ENCODE results near the gene ACOT13. TPM values are rescaled to one million over a fixed set of nuclear protein-coding genes. Genes with fewer than 3 reads are reported as not detected.
"Not testable (repeated sequence)": the region's sequence is repeated elsewhere in the genome, so short reads cannot be mapped to it uniquely, and the experiment has no call there.

Gene ACOT13
- polyA plus RNA-seq, 1 experiment, result 50.3 TPM

DNA sequence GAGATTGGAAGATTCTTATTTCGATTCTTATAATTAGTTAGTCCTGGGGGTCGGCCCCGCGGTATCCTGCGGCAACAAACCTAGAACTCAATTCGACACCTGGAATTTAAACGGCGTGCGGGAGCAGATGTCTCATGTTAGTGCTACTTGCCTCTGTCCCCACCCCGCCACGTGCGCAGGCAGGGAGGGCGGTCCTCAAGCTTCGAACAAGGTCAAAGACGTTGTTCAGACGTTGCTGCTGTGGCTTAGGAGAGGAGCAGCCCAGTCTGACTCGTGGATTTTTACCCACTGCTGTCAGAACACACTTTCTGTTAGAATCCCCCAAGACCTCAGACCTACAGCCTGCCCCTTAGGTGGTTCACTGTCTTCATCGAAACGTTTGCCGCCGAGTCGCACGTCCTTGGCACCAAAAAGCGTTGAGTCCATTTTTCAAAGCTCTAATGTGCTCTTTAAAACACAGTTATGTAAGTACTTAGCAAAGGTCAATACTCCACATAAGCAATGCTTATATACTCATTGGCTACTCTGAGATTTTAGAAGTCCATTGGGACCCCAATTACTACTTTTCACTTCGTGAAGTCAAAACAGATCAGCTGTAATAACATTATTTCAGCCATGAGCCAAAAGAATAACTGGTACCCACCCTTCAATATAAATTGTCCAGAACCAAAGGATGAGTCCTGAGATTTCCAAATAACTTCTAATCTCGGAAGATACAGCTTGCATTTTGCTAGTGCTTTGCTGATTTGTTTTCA, 54.8 kb downstream of the ACOT13 start:
- no peaks in the 10 kb centered on the region for H3K27me3 ChIP-seq (ENCODE audit: control insufficient read depth, insufficient read depth, low read length)
- peak overlapping the region; percentile 99 for H3K27ac ChIP-seq (ENCODE audit: low read depth, low read length)
- DNase-seq (ENCODE audit: low read depth, low spot score), result no peak
- ChIA-PET POLR2A (interaction anchor here (0.6 to 1.3 kb wide), 4 partner anchors 12 to 1439 kb away, joined by 3 to 14 read pairs (median 5); no protein-coding TSS in a partner anchor), CTCF (interaction anchor here (0.6 to 1.5 kb wide), 2 partner anchors 290 to 349 kb away, joined by 4 to 9 read pairs; no protein-coding TSS in a partner anchor)
- H3K4me3 ChIP-seq (ENCODE audit: low read depth, low read length), result peak overlapping the region; percentile 74
- TF ChIP-seq, protein P1, sequence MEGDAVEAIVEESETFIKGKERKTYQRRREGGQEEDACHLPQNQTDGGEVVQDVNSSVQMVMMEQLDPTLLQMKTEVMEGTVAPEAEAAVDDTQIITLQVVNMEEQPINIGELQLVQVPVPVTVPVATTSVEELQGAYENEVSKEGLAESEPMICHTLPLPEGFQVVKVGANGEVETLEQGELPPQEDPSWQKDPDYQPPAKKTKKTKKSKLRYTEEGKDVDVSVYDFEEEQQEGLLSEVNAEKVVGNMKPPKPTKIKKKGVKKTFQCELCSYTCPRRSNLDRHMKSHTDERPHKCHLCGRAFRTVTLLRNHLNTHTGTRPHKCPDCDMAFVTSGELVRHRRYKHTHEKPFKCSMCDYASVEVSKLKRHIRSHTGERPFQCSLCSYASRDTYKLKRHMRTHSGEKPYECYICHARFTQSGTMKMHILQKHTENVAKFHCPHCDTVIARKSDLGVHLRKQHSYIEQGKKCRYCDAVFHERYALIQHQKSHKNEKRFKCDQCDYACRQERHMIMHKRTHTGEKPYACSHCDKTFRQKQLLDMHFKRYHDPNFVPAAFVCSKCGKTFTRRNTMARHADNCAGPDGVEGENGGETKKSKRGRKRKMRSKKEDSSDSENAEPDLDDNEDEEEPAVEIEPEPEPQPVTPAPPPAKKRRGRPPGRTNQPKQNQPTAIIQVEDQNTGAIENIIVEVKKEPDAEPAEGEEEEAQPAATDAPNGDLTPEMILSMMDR (IDR thresholded peaks at IDR 0.05; ENCODE audit: low read depth, low read length), result no peak
- no peaks in the 10 kb centered on the region; the same call in 1 of the 2 replicates for H3K9me3 ChIP-seq (ENCODE audit: control insufficient read depth, insufficient read depth, low read length)

DNA sequence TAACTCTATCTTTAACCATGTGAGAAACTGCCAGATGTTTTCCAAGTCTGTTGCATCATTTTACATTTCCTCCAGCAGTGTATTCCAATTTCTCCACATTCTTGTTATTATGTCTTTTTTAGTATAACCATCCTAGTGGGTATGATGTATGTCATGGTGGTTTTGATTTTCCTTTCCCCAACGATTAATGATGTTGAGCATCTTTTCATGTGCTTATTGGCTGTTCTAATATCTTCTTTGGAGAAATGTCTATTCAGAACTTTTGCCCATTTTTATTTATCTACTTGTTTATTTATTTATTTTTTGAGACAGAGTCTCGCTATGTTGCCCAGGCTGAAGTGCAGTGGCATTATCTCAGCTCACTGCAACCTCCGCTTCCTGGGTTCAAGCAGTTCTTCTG, 56.4 kb downstream of the ACOT13 start:
- no peak overlapping the region for H3K4me3 ChIP-seq (ENCODE audit: low read depth, low read length)
- no peak overlapping the region for H3K27ac ChIP-seq (ENCODE audit: low read depth, low read length)
- TF ChIP-seq, protein P1 (IDR thresholded peaks at IDR 0.05; ENCODE audit: low read depth, low read length), result no peak
- ChIA-PET POLR2A (no interaction called here), CTCF (interaction anchor here (1.5 kb wide), 2 partner anchors 295 to 348 kb away, joined by 4 read pairs; no protein-coding TSS in a partner anchor)
- no peak for DNase-seq (ENCODE audit: low read depth, low spot score)
- H3K27me3 ChIP-seq (ENCODE audit: control insufficient read depth, insufficient read depth, low read length), result no peaks in the 10 kb centered on the region
- H3K9me3 ChIP-seq (ENCODE audit: control insufficient read depth, insufficient read depth, low read length), result no peaks in the 10 kb centered on the region; the same call in 1 of the 2 replicates

DNA sequence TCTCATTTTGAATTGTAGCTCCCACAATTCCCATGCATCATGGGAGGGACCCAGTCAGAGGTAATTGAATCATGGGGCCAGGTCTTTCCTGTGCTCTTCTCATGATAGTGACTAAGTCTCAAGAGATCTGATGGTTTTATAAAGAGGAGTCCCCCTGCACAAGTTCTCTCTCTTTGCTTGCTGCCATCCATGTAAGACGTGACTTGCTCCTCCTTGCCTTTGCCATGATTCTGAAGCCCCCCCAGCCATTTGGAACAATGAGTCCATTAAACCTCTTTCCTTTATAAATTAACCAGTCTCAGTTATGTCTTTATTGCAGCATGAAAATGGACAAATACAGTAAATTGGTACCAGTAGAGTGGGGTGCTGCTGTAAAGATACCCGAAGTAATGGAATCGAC, 63.8 kb downstream of the ACOT13 start:
- POLR2A ChIA-PET; H3K4me3 ChIP-seq (ENCODE audit: low read depth, low read length); H3K27ac ChIP-seq (ENCODE audit: low read depth, low read length); H3K27me3 ChIP-seq (ENCODE audit: control insufficient read depth, insufficient read depth, low read length); DNase-seq (ENCODE audit: low read depth, low spot score): not testable (repeated sequence)
- H3K9me3 ChIP-seq (ENCODE audit: control insufficient read depth, insufficient read depth, low read length), result peaks cover 13% of the 10 kb centered on the region
- CTCF ChIA-PET, result interaction anchor here (2.1 kb wide), 1 partner anchor 150 kb away, joined by 7 read pairs; no protein-coding TSS in a partner anchor

DNA sequence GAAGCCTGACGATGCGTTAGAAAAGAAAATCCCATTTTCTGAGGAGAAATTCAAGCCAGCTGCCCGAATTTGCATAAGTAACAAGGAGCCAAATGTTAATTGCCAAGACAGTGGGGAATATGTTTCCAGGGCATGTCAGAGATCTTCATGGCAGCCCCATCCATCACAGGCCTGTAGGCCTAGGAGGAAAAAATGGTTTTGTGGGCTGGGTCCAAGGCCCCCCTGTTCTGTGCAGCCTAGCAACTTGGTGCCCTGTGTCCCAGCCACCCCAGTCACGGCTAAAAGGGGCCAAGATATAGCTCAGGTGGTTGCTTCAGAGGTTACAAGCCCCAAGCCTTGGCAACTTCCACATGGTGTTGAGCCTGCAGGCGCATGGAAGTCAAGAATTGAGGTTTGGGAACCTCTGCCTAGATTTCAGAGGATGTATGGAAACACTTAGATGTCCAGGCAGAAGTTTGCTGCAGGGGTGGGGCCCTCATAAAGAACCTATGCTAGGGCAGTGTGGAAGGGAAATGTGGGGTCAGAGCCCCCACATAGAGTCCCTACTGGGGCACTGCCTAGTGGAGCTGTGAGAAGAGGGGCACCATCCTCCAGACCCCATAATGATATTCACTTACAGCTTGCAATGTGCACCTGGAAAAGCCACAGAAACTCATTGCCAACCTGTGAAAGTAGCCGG, 64.7 kb downstream of the ACOT13 start:
- H3K9me3 ChIP-seq (ENCODE audit: control insufficient read depth, insufficient read depth, low read length), result peaks cover 13% of the 10 kb centered on the region
- DNase-seq (ENCODE audit: low read depth, low spot score); CTCF ChIA-PET; H3K4me3 ChIP-seq (ENCODE audit: low read depth, low read length); H3K27ac ChIP-seq (ENCODE audit: low read depth, low read length); H3K27me3 ChIP-seq (ENCODE audit: control insufficient read depth, insufficient read depth, low read length); POLR2A ChIA-PET: not testable (repeated sequence)

DNA sequence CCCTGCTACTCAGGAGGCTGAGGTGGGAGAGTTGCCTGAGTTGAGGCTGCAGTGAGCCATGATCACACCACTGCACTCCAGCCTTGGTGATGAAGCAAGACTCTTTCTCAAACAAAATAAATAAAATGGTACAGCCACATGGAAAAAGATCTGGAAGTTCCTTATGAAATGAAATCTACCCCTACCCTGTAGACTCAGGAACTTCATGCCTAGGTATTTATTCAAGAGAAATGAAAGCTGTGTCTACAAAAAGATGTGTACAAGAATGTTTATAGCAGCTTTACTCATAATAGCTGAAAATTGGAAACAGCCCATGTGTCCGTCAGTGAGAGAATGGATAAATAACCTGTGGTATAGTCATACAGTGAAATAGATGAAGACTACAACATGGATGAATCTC, 67.3 kb downstream of the ACOT13 start:
- ChIA-PET CTCF (no interaction called here), POLR2A (interaction anchor here (1.4 kb wide), 1 partner anchor 9 kb away, joined by 4 read pairs; no protein-coding TSS in a partner anchor)
- TF ChIP-seq, protein P1 (IDR thresholded peaks at IDR 0.05; ENCODE audit: low read depth, low read length), result no peak
- Histone ChIP-seq H3K9me3 (ENCODE audit: control insufficient read depth, insufficient read depth, low read length) (peaks cover 13% of the 10 kb centered on the region), H3K4me3 (ENCODE audit: low read depth, low read length) (no peak overlapping the region), H3K27me3 (ENCODE audit: control insufficient read depth, insufficient read depth, low read length) (no peaks in the 10 kb centered on the region), H3K27ac (ENCODE audit: low read depth, low read length) (no peak overlapping the region)
- DNase-seq (ENCODE audit: low read depth, low spot score), result no peak

DNA sequence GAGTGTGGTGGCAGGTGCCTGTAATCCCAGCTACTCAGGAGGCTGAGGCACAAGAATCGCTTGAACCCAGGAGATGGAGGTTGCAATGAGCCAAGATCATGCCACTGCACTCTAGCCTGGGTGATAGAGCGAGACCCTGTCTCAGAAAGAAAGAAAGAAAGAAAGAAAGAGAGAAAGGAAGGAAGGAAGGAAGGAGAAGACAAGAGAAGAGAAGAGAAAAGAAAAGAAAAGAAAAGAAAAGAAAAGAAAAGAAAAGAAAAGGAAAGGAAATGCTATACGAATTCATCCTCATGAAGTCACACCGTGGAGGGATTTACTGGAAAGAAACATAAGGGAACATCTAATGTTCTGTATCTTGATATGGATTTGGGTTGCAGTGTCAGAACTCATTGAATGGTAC, 67.8 kb downstream of the ACOT13 start:
- H3K27me3 ChIP-seq (ENCODE audit: control insufficient read depth, insufficient read depth, low read length); DNase-seq (ENCODE audit: low read depth, low spot score); CTCF ChIA-PET; H3K27ac ChIP-seq (ENCODE audit: low read depth, low read length); H3K4me3 ChIP-seq (ENCODE audit: low read depth, low read length): not testable (repeated sequence)
- POLR2A ChIA-PET, result interaction anchor here (1.4 kb wide), 1 partner anchor 8 kb away, joined by 4 read pairs; no protein-coding TSS in a partner anchor
- peaks cover 13% of the 10 kb centered on the region for H3K9me3 ChIP-seq (ENCODE audit: control insufficient read depth, insufficient read depth, low read length)
